GM19193 (cell line): ENCODE measurements around the gene KIF5A.
A peak's percentile ranks its signal among the peaks of the same experiment; 100 is the strongest.

Experiments
- POLR2A ChIP-seq: IDR thresholded peaks from 4 replicates; pipeline ENCODE4 v1.6.1; 2011; ENCODE audit not compliant: insufficient read depth, insufficient read length; ENCODE audit errors: extremely low read depth

KIF5A gene

DNA sequence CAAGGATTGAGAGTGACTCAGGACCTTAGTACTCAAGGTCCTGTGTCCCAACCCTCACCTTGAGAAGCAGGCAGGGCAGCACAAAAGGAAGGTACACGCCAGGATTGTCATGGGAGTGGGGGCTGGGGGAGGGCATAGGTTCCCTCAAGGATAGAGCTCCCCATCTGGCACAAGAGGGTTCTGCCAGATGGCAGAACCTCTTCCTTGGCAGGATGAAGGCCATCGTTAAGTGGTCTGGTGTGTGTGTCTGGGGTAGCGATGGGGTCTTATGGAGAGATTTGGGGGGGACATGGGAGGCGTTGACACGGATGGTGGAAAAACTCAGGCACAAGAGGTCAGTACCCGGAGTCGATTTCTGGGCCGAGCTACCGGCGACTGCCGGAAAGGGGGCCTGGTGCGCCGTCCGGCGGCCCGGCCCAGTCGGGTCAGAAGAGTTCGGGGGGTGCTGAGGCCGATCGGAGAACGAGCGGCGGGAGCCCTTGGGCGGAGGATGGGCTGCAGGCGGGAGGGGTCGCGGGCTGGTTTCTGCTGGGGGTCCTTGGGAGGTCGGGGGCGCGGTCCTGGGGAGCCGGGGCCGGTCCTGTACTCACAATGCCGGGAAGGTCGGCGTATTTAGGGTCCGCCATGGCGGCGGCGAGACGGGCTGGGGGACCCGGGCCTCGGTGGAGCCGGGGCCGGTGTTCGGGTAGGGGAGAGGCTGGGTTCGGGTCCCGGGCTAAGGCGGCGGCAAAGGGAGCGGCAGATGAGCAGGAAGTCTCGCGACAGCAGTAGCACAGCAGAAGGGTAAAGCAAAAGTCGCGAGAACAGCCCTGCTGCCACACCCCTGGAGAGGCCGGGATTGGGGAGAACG is 3.2 kb upstream of the KIF5A start, which contains the start of gene DCTN2:
Gene DCTN2, minus strand, starts transcription at position 755 of the 850 bp plus-strand sequence. Its CDS starts 129 bp downstream, at position 626.
- TF ChIP-seq POLR2A: peak; percentile 59

DNA sequence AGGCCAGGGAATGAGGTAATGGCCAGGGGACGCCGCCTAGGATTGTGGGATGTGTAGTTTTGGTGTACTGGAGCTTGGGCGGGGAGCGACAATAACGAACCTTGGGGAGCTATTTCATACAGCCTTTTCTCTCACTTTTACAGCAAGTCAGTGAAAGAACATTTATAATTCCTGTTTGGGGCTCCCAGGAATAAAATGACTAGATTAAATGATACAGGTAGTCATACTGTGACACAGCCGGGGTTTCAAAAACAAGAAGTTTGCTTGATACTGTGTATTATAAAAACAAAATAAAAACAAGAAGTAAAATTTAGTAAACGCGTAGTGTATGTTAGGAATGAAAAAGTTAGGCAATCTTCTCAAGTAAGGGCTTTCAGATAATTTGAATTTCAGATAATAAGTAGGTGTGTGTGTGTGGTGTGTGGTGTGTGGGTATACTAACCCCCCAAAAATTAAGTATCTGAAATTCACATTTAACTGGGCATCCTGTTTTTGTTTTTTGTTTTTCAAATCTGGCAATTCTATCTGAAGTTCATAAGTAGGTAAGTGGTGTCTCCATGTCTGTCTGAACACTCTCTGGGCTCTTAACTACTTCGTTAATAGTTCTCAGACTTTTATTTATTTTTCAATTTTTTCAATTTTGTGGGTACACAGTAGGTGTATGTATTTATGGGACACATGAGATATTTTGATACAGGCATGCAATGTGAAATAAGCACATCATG is 2.4 kb upstream of the KIF5A start:
- no peak for TF ChIP-seq POLR2A

DNA sequence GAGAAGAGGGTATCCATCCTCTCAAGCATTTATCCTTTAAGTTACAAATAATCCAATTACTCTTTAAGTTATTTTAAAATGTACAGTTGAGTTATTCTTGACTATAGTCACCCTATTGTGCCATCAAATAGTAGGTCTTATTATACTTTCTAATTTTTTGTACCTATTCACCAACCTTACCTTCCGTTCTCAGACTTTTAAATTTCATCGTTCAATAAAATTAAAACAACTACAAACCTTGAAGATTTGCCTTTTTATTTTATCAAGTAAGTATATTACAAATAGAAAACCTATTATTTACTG is 1.9 kb upstream of the KIF5A start:
- TF ChIP-seq POLR2A: no peak

DNA sequence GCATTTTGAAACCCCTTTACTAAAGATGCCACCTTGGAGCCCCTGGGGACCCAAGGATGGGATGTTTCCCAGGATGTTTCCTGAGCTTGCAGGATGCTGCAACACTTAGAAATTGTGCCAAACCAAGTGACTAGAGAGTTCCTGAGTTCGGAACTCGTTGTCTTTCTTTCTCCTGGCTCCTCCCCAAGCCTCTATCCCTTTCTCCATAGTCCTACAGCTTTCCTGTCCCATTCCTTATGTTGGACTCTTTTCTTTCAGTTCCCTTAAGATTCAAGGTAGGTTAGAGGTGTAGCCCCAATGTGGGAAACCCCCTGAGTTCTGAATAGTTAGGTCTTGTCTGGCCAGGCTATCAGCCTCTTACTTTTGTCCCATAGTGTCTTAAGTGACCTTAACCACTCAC is 1.4 kb upstream of the KIF5A start:
- TF ChIP-seq POLR2A: no peak

DNA sequence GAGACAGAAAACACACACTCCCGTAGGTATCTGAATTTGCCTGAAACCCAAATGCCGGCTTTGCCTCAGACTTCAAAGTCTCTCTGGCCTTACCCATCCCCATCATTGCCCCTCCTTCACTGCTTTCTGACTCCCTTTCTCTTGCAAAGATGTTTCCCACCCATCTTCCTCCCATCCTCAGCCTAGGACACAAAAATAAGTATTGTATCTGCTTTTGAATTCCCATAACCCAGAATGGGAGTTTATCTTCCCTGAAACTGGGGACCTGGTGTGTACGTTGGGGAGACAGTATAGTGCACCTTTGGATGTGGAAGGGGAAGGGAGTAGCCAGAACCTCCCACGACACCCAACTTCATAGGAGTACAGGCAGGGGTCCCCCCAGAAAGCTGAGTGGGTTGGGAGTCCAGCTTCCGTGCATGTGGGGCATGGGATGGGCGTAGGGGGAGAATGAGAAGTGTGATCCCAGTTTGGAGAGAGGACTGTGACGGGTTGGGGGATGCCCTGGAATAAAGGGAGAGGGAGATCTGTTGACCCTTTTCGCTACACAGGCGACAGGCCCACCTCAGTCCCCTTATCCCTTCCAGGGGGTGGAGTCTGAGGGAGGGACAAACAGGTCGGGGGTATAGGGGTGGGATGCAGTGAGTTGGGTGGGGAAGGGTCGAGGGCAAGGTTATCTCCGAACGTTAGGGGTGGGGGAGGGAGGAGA is 488 bp upstream of the KIF5A start:
- no peak for TF ChIP-seq POLR2A

DNA sequence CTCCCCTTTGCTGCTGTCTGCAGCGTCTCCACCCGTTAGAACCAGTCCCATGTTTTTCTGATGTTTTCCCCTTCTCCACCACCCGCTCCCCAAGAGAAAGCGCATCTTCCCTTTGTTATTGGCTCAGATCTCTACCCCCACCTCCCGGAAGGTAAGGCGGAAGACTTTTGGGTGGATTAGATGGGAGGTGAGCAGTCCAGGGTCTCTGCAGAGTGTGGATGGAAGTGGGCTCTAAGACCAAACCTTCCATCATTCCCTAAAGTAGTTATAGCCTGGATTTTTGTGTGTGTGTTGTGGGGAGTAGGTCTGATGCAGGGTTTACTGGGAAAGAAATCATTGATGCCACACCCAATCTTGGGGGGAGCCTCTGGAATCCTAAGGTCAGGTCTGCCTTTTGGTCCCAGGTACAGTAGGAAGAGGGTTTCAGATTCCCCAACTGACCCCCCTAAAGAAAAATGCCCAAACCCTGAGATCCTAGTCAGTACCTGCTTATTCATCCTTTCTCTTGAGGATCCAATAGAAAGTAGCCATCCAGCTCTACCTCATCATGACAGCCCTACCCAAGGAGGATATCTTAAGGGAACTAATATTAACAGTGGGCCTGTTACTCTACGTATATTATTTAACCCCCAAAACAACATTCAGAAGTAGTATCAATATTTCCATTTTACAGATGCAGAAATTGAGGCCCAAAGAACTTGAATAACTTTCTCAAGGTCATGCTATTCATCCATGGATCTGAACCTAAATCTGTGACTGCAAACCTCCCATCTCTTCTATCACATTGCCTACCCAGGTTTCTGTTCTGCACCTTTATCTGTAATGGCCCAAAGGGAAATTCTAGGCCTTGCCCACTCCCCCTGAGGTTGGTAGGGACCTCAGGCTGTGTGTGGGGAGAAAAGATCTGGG is 1.1 kb downstream of the KIF5A start:
- TF ChIP-seq POLR2A: no peak

DNA sequence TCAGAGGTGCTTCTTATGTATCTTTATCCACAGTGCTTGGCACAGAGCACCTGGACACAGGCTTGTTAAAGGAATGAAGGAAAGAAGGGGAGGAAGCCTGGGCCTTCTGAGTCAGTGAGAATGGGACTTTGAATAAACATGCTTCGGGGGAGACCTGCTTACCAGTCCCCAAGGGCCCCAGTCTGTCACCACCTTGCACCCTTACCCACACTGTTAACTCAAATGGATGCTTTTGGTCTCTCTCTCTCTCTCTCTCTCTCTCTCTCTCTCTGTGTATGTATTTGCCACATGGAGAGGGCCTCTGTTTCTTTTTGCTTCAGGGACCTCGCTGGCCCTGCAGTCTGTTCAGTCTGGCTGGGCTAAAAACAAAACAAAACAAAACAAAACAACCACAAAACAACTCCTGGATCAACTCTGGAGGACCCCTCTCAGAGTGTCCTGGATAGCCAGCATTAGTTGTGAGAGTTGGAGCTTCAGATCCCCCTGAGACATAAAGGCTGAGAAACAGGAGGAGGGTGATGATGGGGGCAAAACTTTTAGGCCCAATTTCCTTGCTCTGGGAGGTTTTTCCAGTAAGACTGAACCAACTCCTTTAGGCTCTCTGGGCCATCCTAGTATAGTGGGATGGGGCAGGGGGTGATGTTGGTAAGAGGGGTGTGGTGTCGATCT is 1.9 kb downstream of the KIF5A start:
- TF ChIP-seq POLR2A: no peak

DNA sequence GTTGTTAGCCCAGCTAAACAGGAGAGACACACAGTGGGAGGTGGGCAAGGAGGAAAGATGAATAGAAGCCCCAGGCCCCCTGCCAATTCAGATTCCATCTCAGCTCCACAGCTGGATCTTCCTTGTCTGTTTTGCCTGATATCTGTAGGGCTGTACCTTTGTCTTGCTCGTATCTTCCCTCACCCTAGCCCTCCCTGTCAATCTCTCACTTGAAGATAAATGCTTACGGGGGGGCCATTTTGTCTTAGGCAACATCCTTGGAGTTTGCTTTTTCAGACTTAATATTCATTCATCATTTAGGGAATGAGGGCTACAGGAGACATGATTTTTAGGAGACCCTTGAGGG is 2.4 kb downstream of the KIF5A start:
- no peak for TF ChIP-seq POLR2A

DNA sequence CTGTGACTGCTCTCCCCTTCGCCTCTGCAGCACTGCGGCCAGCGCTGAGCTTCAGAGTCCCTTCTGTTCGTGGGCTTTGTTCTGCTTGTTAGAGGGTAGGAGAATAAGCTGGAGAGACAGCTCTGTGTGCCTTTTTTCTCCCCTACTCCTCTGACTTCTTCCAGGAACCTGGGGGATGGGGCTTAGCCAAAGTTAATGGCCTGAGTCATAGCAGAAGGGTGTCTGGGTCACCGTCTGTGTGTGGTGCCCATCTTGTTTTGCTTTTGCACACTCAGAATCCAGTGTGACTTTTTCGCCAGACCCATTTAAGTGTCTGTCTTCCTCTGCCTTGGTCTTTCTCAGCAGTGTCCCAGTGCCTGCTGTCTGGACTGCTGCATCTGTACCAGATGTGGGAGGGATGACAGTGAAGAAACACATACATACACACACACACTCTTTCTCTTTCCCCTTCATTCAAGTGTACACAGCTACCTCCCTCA is 3.0 kb downstream of the KIF5A start:
- TF ChIP-seq POLR2A: no peak

DNA sequence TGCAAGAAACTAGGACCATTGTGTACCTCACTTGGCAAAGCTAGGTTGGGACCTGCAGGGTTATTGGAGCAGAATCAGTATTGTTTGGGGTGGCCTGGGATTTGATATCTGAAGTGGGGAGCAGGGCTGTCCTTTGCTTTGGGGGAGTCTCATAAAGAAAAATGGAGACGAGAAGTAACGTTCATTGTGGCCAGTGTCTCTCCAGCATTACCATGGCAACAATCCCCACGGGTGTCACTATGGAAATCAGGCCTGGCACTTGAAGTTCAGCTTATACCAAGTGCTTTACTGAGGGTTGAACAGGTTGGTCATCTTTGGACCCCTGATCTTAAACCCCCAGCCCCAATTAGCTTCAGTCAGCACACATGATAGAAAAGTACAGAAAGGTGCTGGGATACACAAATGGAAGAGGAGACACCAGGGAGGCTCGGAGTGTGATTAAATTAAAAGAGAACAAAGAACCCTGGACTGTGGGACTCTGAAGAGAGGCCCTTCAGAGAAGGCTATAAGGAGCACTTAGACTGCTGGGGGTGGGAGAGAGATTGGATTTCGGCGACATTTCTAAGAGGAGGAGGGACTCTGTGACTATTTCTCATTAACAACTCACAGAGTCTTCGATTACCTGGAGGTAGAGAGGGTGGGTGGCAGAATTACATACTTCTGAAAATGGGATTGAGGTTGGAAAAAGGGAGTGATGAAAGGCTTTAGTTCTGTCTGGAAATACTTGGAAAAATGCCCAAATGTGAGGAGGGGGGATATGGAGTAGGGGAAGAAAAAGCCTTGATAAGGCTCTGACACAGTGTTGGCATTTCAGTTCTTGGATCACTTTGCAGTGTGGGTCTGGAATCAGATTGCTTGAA is 3.7 kb downstream of the KIF5A start:
- no peak for TF ChIP-seq POLR2A

DNA sequence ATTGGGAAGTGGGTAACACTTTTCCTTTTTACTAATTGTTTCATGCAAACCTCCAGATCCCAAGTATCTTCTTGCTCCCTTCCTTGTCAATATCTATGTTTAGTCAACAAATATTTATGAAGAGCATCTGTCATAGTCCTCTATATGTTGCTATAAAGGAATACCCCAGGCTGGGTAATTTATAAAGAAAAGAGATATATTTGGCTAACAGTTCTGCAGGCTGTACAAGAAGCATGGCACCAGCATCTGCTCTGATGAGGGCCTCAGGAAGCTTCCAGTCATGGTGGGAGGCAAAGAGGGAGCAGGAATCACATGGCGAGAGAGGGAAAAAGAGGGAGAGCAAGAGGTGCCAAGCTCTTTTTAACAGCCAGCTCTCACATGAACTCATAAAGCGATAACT is 4.6 kb downstream of the KIF5A start:
- TF ChIP-seq POLR2A: no peak

DNA sequence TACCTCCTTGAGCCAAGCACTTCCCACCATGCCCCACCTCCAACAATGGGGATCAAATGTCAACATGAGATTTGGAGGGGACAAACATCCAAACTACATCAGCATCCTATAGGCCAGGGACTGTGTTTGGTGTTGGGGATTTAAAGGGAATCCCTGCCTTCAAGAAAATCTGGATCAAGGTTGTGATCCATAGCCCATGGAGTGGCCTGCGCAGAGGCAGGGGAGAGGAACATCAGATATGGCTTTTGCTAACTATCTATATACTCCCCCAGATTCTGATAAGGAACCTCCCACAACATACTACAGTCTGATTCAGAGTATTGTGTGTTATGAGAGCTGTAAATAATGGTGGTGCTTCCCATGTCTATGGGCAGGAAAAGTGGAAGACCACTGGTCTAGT is 5.1 kb downstream of the KIF5A start:
- TF ChIP-seq POLR2A: no peak

DNA sequence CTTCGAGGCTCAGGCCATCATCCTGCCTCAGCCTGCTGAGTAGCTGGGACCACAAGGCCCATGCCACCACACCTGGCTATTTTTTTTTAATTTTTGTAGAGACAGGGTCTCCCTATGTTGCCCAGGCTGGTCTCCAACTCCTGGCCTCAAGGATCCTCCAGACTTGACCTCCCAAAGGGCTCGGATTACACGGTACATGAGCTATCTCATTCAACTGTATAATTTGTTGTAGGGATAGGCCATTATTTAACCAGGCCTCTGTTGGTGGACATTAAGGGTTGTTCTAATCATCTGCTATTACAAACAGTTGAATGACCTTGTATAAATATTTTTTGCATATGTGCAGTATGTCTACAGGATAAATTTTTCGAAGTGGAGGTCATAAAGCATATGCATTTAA is 9.0 kb downstream of the KIF5A start:
- TF ChIP-seq POLR2A: no peak

DNA sequence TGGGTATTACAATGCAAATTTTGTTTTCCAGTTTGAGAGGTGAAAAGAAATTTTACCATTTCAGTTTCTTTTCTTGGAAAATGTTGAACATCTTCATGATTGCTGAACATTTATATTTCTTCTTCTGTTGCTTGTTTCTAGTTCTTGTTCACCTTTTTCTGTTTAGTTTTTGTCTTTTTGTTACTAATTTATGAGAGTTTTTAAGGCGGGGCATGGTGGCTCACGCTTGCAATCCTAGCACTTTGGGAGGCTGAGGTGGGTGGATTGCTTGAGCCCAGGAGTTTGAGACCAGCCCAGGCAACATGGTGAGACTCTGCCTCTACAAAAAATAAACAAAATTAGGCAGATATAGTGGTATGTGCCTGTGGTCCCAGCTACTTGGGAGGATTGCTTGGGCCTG is 10.7 kb downstream of the KIF5A start:
- TF ChIP-seq POLR2A: no peak

DNA sequence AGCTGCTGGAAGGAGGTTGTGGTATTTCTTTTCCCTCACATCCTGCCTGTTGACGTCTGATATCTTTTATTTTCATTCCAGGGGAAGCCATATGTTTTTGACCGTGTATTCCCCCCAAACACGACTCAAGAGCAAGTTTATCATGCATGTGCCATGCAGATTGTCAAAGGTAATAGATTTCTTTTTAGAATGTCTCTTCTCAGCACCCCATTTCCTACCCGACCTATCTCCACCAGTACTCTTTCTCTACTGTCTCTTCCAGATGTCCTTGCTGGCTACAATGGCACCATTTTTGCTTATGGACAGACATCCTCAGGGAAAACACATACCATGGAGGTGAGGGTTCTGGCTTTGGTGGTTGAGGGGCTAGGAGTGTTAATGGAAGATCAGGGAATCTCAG is 13.5 kb downstream of the KIF5A start:
- no peak for TF ChIP-seq POLR2A
